Breast epithelium (tissue), 4 donors: ENCODE results near the gene RNF125. TPM values are rescaled to one million over a fixed set of nuclear protein-coding genes. Genes with fewer than 3 reads are reported as not detected.

Source experiments
- DNase-seq, 2 donors: peaks; one replicate each; pipeline ENCODE4 v3.0.0-alpha.2; 2019; ENCODE audit warnings: low spot score in 2 of 2
- H3K27ac ChIP-seq, 2 donors: fragments of 200-600 bp; sonication (generic) in 1 of 2; one replicate each; pipeline ENCODE4 v1.5.1; 2016 to 2019; ENCODE audit warnings: mild to moderate bottlenecking in 1 of 2
- H3K27me3 ChIP-seq, 2 donors: fragments of 200-600 bp; sonication (generic) in 1 of 2; one replicate each; pipeline versions ENCODE4 v1.5.1 to v1.6.0; 2017 to 2019; ENCODE audit warnings: control low read depth in 1 of 2, mild to moderate bottlenecking in 1 of 2
- H3K36me3 ChIP-seq: fragments of 200-600 bp; one replicate; pipeline ENCODE4 v1.5.1; 2019
- H3K4me1 ChIP-seq, 2 donors: fragments of 200-600 bp; sonication (generic); one replicate each; pipeline ENCODE4 v1.5.1; 2016 to 2019; ENCODE audit warnings: control low read depth in 1 of 2
- H3K4me3 ChIP-seq, 3 donors: fragments of 200-600 bp; sonication (generic); 1 replicate in 2 of 3; 2 replicates in 1 of 3; pipeline ENCODE4 v1.5.1; 2016 to 2019; ENCODE audit warnings: mild to moderate bottlenecking in 3 of 3, moderate library complexity in 2 of 3
- H3K9me3 ChIP-seq, 2 donors: fragments of 200-600 bp; sonication (generic) in 1 of 2; one replicate each; pipeline ENCODE4 v1.5.1; 2016 to 2019; ENCODE audit warnings: control low read depth in 1 of 2
- POLR2A ChIP-seq: fragments of 450-650 bp; IDR thresholded peaks from one replicate; pipeline ENCODE4 v1.6.1; 2016; ENCODE audit warnings: antibody characterized with exemption, mild to moderate bottlenecking, moderate library complexity
- POLR2AphosphoS5 ChIP-seq, 3 donors: sonication (generic); formaldehyde crosslinking; IDR thresholded peaks; one replicate each; pipeline ENCODE4 v1.6.1; 2017; ENCODE audit warnings: antibody characterized with exemption in 3 of 3
- intact Hi-C: fragments of 100-400 bp; cut with DNase I; formaldehyde crosslinking; loops from one replicate; pipeline ENCODE4 v1.15.1; 2023; ENCODE audit warnings: low total_unique reads
- total RNA-seq, 3 donors: library from RNA; depleted of rRNA; stranded (reverse); fragments of >200 nt; gene quantifications; one replicate each; pipeline ENCODE4 v1.1.0, GENCODE V29; 2016
- TF ChIP-seq, protein P1 (sequence below), 3 donors: fragments of 450-650 bp; IDR thresholded peaks; one replicate each; pipeline ENCODE4 v1.5.1; 2016 to 2017; ENCODE audit warnings: antibody characterized with exemption in 3 of 3, mild to moderate bottlenecking in 3 of 3, moderate library complexity in 3 of 3

Gene RNF125
- total RNA-seq, 3 donors from 2014 or later: 4.5 to 9.3 (median 7.2) TPM

DNA sequence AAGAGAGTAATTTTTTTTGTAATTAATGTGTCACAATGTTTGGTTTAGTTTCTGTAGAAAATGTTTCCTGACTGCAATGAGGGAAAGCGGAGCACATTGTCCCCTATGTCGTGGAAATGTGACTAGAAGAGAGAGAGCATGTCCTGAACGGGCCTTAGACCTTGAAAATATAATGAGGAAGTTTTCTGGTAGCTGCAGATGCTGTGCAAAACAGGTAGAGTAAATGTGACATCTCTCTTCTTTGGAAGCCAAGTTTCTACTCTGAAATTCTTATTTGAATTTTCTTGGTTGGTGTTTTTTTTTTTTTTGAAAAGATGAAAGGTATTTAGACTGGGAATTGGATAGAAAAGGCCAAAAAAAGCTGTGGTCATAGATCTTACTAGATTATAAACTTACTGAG is 93.1 kb downstream of the RNF125 start:
- intact Hi-C loops: no loop called here
- DNase-seq: no peak
- no peaks in the 10 kb centered on the region for H3K9me3 ChIP-seq
- no peaks in the 10 kb centered on the region for H3K36me3 ChIP-seq
- no peaks in the 10 kb centered on the region for H3K27me3 ChIP-seq
- no peak overlapping the region for H3K4me3 ChIP-seq
- TF ChIP-seq, protein P1, sequence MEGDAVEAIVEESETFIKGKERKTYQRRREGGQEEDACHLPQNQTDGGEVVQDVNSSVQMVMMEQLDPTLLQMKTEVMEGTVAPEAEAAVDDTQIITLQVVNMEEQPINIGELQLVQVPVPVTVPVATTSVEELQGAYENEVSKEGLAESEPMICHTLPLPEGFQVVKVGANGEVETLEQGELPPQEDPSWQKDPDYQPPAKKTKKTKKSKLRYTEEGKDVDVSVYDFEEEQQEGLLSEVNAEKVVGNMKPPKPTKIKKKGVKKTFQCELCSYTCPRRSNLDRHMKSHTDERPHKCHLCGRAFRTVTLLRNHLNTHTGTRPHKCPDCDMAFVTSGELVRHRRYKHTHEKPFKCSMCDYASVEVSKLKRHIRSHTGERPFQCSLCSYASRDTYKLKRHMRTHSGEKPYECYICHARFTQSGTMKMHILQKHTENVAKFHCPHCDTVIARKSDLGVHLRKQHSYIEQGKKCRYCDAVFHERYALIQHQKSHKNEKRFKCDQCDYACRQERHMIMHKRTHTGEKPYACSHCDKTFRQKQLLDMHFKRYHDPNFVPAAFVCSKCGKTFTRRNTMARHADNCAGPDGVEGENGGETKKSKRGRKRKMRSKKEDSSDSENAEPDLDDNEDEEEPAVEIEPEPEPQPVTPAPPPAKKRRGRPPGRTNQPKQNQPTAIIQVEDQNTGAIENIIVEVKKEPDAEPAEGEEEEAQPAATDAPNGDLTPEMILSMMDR (IDR thresholded peaks at IDR 0.05): no peak
- TF ChIP-seq POLR2AphosphoS5 (IDR thresholded peaks at IDR 0.05): no peak
- TF ChIP-seq POLR2A: no peak
- H3K27ac ChIP-seq: no peak overlapping the region
- H3K4me1 ChIP-seq: no peaks in the 10 kb centered on the region

DNA sequence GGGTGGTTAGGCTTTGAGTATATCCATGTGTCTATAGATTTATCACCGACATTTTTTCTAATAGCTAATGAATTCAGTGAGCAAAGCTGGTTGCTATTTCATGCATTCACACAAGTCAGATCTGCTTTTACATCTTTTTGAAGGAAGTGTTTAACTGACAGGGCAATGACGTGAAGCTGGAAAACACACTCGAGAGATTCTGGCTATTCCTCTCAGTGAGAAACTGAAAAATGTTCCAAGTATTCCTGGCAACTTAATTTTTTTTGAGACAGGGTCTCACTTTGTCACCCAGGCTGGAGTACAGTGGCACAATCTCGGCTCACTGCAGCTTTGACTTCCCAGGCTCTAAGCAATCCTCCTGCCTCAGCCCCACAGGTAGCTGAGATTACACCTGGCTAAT is 94.2 kb downstream of the RNF125 start:
- intact Hi-C loops: no loop called here
- no peaks in the 10 kb centered on the region for H3K36me3 ChIP-seq
- H3K4me1 ChIP-seq: no peaks in the 10 kb centered on the region

DNA sequence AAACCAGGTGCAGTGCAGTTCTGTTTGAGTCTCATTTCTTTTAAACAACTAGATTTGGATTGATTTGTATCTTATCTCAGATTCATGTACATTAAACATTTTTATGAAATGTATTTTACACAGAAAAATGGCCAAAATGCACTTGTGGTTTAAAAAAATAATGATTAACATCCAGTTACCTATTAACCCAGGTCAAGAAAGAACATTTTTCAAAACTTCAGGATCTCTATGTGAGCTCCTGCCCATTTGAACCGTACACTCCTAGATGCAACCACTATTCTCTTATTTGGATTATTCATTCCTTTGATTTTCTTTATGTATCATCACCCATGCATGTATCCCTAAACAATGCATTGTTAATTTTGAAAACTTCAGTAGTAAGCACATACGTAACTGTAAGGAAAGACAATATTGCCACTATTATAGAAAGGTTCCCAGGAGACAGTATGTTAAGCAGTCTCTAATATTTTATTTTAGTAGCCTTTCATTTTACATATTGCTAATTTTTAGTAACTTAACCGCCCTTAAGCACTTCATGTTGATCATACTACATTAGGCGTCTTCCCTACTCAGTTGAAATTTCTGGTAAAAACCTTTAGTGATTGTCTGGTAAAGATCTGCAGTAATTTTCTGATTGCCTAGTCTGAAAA is 95.8 kb downstream of the RNF125 start:
- no peaks in the 10 kb centered on the region for H3K9me3 ChIP-seq
- no peaks in the 10 kb centered on the region for H3K36me3 ChIP-seq
- intact Hi-C loops: no loop called here

More for the DNA sequence above, 94.2 kb downstream of the RNF125 start:
- H3K9me3 ChIP-seq: no peaks in the 10 kb centered on the region
- TF ChIP-seq, protein P1 (IDR thresholded peaks at IDR 0.05): no peak
- TF ChIP-seq POLR2A: no peak
- TF ChIP-seq POLR2AphosphoS5 (IDR thresholded peaks at IDR 0.05): no peak
- DNase-seq: no peak
- no peak overlapping the region for H3K27ac ChIP-seq
- H3K4me3 ChIP-seq: no peak overlapping the region
- no peaks in the 10 kb centered on the region for H3K27me3 ChIP-seq

DNA sequence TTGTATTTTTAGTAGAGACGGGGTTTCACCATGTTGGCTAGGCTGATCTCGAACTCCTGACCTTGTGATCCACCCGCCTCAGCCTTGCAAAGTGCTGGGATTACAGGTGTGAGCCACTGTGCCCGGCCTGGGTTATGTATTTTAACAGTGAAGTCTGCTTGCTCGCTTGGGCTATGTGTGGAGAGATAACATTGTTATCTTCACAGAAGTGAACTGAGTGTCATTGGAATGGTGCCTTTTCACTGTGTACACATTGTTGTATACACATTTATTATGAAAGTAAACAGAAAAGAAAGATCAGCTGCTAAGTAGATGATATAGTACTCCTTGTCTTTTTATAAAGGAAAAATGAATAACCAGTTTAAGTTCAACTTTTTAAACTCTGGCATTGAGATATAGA is 103.4 kb downstream of the RNF125 start:
- no peak overlapping the region for H3K4me3 ChIP-seq
- DNase-seq: no peak
- no peaks in the 10 kb centered on the region for H3K36me3 ChIP-seq
- no peaks in the 10 kb centered on the region for H3K9me3 ChIP-seq
- TF ChIP-seq POLR2A (no peak), POLR2AphosphoS5 (IDR thresholded peaks at IDR 0.05) (no peak)
- TF ChIP-seq, protein P1 (IDR thresholded peaks at IDR 0.05): no peak
- H3K27me3 ChIP-seq: no peaks in the 10 kb centered on the region
- H3K27ac ChIP-seq: no peak overlapping the region
- intact Hi-C loops: no loop called here
- H3K4me1 ChIP-seq: no peaks in the 10 kb centered on the region

More for the DNA sequence above, 95.8 kb downstream of the RNF125 start:
- TF ChIP-seq POLR2AphosphoS5 (IDR thresholded peaks at IDR 0.05) (no peak), POLR2A (no peak)
- TF ChIP-seq, protein P1 (IDR thresholded peaks at IDR 0.05): no peak
- Histone ChIP-seq H3K27me3 (no peaks in the 10 kb centered on the region), H3K4me3 (no peak overlapping the region), H3K4me1 (no peaks in the 10 kb centered on the region), H3K27ac (no peak overlapping the region)
- DNase-seq: no peak

Other genes starting within 250 kb of the RNF125 start
- 10 to 100 TPM; 39.8 to 75.2 (median 49.8) TPM for gene TRAPPC8, start 75.7 kb upstream of the RNF125 start, total RNA-seq
- 10 to 100 TPM; 14.1 to 20.8 (median 20.0) TPM for gene RNF138, start 73.0 kb downstream of the RNF125 start, total RNA-seq
- gene MEP1B, start 171.2 kb downstream of the RNF125 start, total RNA-seq: under 1 TPM in 2 of 3 donors, not detected in 1; 0.15 to 0.33 TPM